ENCODE measurements around the gene TMX3. TPM values are rescaled to one million over a fixed set of nuclear protein-coding genes. Genes with fewer than 3 reads are reported as not detected.

Gene TMX3
- total and polyA plus RNA-seq, 2 donors (not counting 3 experiments of a cell fraction or from before 2014, with no cell fraction given), result 20.0 to 65.5 TPM

DNA sequence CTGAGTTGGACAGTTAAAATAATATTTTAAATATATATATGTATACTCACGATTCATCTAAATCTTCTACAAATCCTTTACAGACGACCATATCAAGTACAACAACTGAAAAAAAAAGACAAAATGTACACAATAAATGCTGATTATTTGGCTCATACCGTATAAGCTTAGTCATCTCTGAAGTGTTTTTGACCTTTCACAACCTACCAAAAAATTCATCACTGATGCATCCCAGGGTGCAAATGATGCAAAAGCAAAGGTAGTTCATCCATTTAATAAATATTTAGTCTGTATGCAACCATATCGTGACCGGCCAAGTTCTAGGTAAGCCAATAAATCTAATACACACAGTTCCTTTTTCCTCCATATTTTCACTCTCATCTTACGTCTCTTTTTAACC lies 1.1 kb downstream of the TMX3 start:
- Histone ChIP-seq H3K27ac (ENCODE audit: insufficient read depth, low read depth, low read length) (peak overlapping the region; percentile 47), H3K4me1 (ENCODE audit: control insufficient read depth, extremely low read depth, insufficient read depth, low read length) (peaks cover 16% of the 10 kb centered on the region), H3K4me2 (ENCODE audit: insufficient read depth, low read length) (peak overlapping the region; percentile 94), H3K9me3 (replicated peaks; ENCODE audit: control insufficient read depth, insufficient read depth, low read length) (no peaks in the 10 kb centered on the region), H3K27me3 (ENCODE audit: control insufficient read depth in 2 of 2, insufficient read depth in 2 of 2, low read length in 2 of 2) (no peaks in the 10 kb centered on the region), H4K20me1 (replicated peaks; ENCODE audit: control insufficient read depth, extremely low read depth, insufficient read depth, low read length) (no peaks in the 10 kb centered on the region), H3K4me3 (replicated peaks in 1 of 3; ENCODE audit: insufficient read depth in 1 of 3, low read depth in 1 of 3, low read length in 3 of 3) (peak overlapping the region; percentile 60 to 90 (median 80)), H3K79me2 (ENCODE audit: control insufficient read depth, insufficient read depth, low read length) (peaks cover 32% of the 10 kb centered on the region), H3K9ac (replicated peaks; ENCODE audit: extremely low read depth, insufficient read depth, low read length) (peak overlapping the region; percentile 80), H3K9me1 (replicated peaks; ENCODE audit: control insufficient read depth, extremely low read depth, insufficient read depth, low read length) (no peaks in the 10 kb centered on the region), H2AFZ (ENCODE audit: low read depth, low read length) (no peak overlapping the region), H3K36me3 (ENCODE audit: control insufficient read depth in 2 of 2, extremely low read depth in 1 of 2, insufficient read depth in 2 of 2, low read length in 2 of 2) (peaks cover 11 to 17% of the 10 kb centered on the region in 2 experiments)
- ChIA-PET POLR2A (no interaction called here), CTCF (interaction anchor here (1.1 kb wide), 1 partner anchor 1198 kb away, joined by 3 read pairs; no protein-coding TSS in a partner anchor)
- FAIRE-seq (no peak), DNase-seq (ENCODE audit: low read depth, low spot score) (no peak)
- intact Hi-C loops (cut with micrococcal nuclease), result loop anchor here (2.0 kb wide), 1 partner anchor 1197 kb away; the partner anchor contains the start of gene DSEL
- dilution Hi-C loops (cut with MboI; ENCODE audit: extremely low pct_ligation_motif_present, low sequenced_read_pairs), result no loop called here
- BruUV-seq (replicated peaks), result no TSS peak
- TF ChIP-seq MAX (IDR thresholded peaks at IDR 0.05; ENCODE audit: insufficient read depth, insufficient read length) (no peak), MYC (IDR thresholded peaks at IDR 0.05; ENCODE audit: low read depth, low read length) (no peak)

- peaks cover 16 to 17% of the 10 kb centered on the region in 2 experiments for H3K36me3 ChIP-seq (ENCODE audit: control insufficient read depth in 2 of 2, extremely low read depth in 1 of 2, insufficient read depth in 2 of 2, low read length in 2 of 2)
- CTCF ChIA-PET, result no interaction called here
Measured at GRCh38 chr18:68713131-68713530, 1.8 kb downstream of the TMX3 start.

More at GRCh38 chr18:68713131-68713530, 1.8 kb downstream of the TMX3 start:
- Histone ChIP-seq H3K79me2 (ENCODE audit: control insufficient read depth, insufficient read depth, low read length) (peaks cover 36% of the 10 kb centered on the region), H3K4me2 (ENCODE audit: insufficient read depth, low read length) (peak overlapping the region; percentile 94), H4K20me1 (replicated peaks; ENCODE audit: control insufficient read depth, extremely low read depth, insufficient read depth, low read length) (no peaks in the 10 kb centered on the region), H3K27ac (ENCODE audit: insufficient read depth, low read depth, low read length) (no peak overlapping the region), H3K9me3 (replicated peaks; ENCODE audit: control insufficient read depth, insufficient read depth, low read length) (no peaks in the 10 kb centered on the region), H3K9ac (replicated peaks; ENCODE audit: extremely low read depth, insufficient read depth, low read length) (no peak overlapping the region), H3K27me3 (ENCODE audit: control insufficient read depth in 2 of 2, insufficient read depth in 2 of 2, low read length in 2 of 2) (no peaks in the 10 kb centered on the region), H3K9me1 (replicated peaks; ENCODE audit: control insufficient read depth, extremely low read depth, insufficient read depth, low read length) (no peaks in the 10 kb centered on the region), H3K4me3 (replicated peaks in 1 of 3; ENCODE audit: insufficient read depth in 1 of 3, low read depth in 1 of 3, low read length in 3 of 3) (no peak overlapping the region), H2AFZ (ENCODE audit: low read depth, low read length) (no peak overlapping the region), H3K4me1 (ENCODE audit: control insufficient read depth, extremely low read depth, insufficient read depth, low read length) (peaks cover 16% of the 10 kb centered on the region)
- POLR2A ChIA-PET, result no interaction called here
- TF ChIP-seq MYC (IDR thresholded peaks at IDR 0.05; ENCODE audit: low read depth, low read length), result no peak
- TF ChIP-seq, protein P1, sequence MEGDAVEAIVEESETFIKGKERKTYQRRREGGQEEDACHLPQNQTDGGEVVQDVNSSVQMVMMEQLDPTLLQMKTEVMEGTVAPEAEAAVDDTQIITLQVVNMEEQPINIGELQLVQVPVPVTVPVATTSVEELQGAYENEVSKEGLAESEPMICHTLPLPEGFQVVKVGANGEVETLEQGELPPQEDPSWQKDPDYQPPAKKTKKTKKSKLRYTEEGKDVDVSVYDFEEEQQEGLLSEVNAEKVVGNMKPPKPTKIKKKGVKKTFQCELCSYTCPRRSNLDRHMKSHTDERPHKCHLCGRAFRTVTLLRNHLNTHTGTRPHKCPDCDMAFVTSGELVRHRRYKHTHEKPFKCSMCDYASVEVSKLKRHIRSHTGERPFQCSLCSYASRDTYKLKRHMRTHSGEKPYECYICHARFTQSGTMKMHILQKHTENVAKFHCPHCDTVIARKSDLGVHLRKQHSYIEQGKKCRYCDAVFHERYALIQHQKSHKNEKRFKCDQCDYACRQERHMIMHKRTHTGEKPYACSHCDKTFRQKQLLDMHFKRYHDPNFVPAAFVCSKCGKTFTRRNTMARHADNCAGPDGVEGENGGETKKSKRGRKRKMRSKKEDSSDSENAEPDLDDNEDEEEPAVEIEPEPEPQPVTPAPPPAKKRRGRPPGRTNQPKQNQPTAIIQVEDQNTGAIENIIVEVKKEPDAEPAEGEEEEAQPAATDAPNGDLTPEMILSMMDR (IDR thresholded peaks at IDR 0.05; ENCODE audit: extremely low read depth in 1 of 2, insufficient read depth in 1 of 2, low read depth in 1 of 2, low read length in 2 of 2), result no peak
- no peak for TF ChIP-seq GATA2 (IDR thresholded peaks at IDR 0.05; ENCODE audit: insufficient read depth, insufficient read length, low read depth, low read length)
- TF ChIP-seq MAX (IDR thresholded peaks at IDR 0.05; ENCODE audit: insufficient read depth, insufficient read length), result no peak
- TF ChIP-seq FOS (IDR thresholded peaks at IDR 0.05; ENCODE audit: borderline replicate concordance, insufficient read depth, low read length), result no peak
- no peak for TF ChIP-seq POLR2A (IDR thresholded peaks at IDR 0.05; ENCODE audit: low read depth, low read length)
- TF ChIP-seq JUN (IDR thresholded peaks at IDR 0.05; ENCODE audit: borderline replicate concordance, insufficient read depth, insufficient read length, low read depth), result no peak
- TF ChIP-seq POLR2AphosphoS5 (IDR thresholded peaks at IDR 0.05; ENCODE audit: insufficient read depth, low read depth, low read length), result no peak
- TF ChIP-seq EZH2 (IDR thresholded peaks at IDR 0.05; ENCODE audit: borderline replicate concordance, low read depth, low read length, severe bottlenecking), result no peak
- FAIRE-seq (no peak), DNase-seq (ENCODE audit: low read depth, low spot score) (no peak)
- intact Hi-C loops (cut with micrococcal nuclease), result no loop called here
- dilution Hi-C loops (cut with MboI; ENCODE audit: extremely low pct_ligation_motif_present, low sequenced_read_pairs), result no loop called here
- BruUV-seq (replicated peaks), result no TSS peak

Measured in endothelial cell of umbilical vein (primary cell).